Measurements from ENCODE around the gene PRR15.
A peak's percentile ranks its signal among the peaks of the same experiment; 100 is the strongest.
"Not testable (repeated sequence)": the region's sequence is repeated elsewhere in the genome, so short reads cannot be mapped to it uniquely, and the experiment has no call there.

PRR15 gene, protein sequence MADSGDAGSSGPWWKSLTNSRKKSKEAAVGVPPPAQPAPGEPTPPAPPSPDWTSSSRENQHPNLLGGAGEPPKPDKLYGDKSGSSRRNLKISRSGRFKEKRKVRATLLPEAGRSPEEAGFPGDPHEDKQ

DNA sequence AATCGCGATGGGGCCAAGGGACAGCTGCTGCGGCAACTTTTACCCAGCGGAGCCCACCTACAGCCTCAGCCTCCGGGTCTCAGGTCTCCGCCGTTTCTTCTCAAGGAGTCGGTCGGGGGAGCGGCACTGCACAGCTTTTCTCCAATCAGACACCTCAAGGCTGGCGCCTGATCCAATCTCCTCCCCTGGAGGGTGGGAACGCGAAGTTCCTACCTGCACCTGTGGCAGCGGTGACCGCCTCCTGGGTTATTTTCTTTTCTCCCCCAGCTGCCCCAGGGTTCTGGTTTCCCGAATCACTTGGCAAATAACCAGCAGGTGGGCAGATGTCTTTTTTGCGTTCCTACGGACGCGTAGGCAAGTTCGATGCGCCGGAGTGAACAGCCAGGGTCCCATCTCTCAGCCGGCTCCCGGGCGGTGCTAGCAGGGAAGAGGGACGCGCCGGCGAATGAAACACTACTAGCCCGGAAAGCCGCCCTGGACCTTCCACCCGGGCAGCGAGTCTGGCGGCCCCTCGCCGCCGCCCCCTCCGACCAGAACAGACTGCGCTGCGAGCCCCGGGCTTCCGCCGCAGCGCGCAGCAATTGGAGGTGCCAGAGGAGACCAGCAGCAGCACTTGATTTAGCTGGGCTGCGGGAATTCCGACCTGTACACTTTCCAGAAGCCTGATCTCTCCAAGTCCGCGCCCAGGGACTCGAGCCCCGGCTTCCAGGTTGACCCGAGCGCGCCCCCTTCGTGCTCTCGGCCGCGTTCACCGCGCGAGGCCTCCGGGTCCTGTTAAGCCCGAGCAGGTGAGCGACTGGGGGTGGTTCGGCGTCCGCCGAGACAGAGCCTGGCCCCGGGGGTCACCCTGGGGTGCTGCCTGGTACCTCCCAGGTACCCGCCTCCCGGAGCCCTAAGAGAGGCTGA lies at the start of gene PRR15:
Gene PRR15 (plus strand): TSS at position 246 of the 906 bp plus-strand sequence. CDS start 2,495 bp downstream, outside the sequence.
- peak; percentile 85 for DNase-seq

DNA sequence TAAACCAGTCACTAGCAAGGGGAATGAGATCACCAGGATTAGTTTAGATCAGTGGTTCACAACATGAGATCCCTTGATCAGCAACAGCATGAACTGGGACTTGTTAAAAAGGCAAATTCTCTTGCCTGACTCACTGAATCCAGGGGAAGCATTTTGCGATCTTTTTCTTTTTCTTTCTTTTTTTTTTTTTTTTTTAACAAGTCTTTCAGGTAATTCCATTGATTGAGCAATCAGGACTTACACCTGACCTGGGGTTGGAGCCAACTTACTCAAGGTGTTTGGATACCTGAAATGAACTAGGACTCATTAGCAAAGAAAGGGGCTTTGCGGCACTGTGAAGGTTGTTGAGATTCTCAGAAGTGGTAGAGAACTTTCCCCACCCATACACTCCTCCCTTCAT lies 47.1 kb upstream of the PRR15 start:
- no peak for DNase-seq

DNA sequence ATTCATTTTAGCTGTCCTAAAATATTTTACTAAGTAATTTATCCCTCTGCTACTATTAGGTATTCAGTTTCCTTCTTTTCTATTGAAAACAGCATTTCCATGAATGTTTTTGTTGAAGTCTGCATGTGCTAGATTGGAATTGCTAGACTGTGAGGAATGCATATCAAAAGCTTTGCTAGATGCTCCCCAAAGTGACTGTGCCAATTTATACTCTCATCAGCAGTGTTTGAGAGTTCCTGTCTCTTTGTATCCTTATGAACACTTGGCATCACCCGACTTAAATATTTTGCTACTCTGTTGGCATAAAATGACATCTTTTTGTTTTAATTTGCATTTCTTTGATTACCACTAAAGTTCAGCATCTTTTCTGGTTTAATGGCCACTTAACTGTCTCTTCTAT lies 45.0 kb upstream of the PRR15 start:
- DNase-seq = no peak

DNA sequence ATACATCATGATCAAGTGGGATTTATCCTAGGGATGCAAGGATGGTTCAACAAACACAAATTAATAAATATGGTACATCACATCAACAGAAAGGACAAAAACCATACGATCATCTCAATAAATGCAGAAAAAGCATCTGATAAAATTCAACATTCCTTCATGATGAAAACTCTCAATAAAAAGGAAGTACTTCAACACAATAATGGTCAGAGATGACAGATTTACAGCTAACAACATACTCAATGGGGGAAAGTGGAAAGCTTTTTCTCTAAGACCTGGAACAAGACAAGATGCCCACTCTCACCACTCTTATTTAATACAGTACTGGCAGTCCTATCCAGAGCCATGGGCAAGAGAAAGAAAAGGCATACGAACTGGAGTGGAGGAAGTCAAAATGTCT lies 39.9 kb upstream of the PRR15 start:
- DNase-seq = no peak

DNA sequence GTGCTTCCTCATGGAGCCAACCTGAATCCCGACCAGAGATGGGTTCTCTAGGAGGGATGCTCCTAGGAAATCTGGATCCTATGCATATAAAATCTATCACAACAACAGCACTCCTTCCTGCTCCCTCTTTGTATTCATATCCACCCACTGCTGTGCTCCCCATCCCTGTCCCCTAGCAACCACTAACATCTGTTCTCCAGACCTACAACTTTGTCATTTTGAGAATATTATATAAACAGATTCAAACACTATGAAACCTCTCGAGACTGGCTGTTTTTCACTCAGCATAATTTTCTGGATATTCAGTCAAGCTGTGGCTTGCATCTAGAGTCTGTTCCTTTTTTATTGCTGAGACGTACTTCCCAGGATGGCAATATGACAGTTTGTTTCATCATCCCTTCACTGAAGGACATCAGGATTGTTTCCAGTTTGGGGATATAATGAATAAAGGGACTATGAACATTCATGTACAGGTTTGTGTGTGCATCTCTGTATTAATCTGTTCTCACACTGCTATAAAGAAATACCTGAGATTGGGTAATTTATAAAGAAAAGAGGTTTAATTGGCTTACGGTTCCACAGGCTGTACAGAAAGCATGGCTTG lies 36.0 kb upstream of the PRR15 start:
- peak; percentile 25 for DNase-seq

DNA sequence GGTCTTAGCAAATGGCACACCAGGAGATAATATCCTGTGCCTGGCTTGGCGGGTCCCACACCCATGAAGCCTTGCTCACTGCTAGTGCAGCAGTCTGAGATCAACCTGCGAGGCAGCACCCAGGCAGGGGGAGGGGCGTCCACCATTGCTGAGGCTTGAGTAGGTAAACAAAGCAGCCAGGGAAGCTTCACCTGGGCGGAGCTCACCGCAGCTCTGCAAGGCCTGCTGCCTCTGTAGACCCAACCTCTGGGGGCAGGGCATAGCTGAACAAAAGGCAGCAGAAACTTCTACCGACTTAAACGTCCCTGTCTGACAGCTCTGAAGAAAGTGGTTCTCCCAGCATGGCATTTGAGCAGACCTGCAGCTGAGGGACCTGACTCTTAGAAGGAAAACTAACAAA lies 35.1 kb upstream of the PRR15 start:
- not testable (repeated sequence) for DNase-seq

DNA sequence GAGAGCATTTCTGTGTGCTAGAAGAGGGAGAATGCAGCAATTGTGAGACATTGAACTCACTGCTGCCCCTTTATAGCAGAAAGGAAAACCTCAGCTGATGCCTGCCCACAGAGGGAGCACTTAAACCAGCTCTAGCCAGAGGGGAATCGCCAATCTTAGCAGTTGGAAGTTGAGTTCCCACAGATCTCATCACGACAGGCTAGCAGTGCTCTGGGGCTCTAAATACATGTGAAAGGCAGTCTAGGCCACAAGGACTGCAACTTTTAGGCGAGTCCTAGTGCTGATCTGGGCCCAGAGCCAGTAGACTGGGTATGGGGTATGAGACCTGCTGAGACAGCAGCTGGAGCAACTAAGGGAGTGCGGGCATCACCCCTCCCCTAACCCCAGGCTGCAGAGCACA lies 25.2 kb upstream of the PRR15 start:
- peak; percentile 32 for DNase-seq

DNA sequence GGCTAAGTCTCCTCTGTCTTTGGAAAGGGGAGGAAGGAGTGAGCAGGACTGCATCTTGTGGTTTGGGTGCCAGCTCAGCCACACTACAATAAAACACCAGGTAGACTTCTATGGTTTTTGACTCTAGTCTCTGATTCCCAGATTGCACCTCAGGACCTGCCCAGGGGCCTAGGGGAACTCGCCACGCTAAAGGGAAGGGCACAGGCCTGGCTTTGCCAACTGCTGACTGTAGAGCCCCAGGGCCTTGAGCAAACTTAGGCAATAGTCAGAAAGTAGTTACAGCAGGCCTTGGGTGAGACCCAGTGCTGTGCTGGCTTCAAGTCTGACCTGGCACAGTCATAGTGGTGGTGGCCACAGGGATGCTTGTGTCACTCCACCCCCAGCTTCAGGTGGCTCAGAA lies 24.2 kb upstream of the PRR15 start:
- DNase-seq = no peak

DNA sequence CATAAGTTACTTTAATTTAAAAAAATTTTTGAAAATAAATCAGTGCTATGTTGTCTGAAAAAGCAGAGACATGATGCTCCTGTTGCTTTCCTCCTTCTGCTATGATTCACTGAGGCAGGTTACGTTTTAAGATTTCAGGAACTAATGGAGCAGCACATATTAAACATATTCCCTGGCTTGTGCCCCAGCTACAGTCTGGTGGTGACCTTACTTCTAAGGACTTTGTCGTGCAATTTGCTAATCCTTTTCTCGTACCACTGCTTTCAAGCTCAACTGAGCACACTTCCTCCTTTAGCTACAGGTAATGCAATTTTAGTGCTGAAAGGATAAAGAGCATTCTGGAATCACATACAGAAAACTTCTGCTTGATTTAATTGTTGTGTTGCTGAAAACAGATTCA lies 16.2 kb upstream of the PRR15 start:
- no peak for DNase-seq

DNA sequence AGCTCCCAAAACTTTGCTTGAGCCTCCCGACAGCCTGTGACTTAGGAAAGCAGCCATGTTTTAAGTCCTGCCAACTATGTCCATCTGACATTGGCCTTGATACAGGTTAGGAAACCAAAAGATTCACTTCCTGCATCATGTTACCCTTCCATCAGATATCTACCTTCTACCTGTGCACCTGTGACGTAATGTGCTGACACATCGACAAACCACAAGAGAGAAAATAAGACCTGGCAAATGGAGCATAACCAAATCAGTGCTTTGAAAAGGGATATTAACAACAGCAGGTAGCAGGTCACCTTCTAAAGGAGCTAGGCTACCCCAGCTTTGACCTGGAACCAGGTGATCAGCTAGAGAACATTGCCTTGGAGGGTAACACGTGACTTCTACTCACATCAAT lies 14.8 kb upstream of the PRR15 start:
- no peak for DNase-seq

DNA sequence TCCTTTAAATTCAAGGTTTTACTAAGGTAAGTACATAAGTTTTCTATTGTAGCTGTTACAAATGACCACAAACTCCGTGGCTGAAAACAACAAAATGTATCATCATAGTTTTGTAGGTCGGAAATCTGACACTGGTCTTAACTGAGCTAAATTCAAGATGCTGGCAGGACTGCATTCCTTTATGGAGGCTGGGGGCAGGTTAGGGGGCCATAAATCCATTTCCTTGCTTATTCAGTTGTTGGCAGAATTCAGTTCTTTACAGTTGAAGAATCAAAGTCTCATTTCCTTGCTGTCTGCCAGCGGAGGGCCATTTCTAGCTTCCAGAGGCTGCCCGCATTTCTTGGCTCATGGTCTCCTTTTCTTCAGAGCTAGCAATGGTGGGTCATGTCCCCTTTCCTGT lies 11.2 kb upstream of the PRR15 start:
- no peak for DNase-seq

DNA sequence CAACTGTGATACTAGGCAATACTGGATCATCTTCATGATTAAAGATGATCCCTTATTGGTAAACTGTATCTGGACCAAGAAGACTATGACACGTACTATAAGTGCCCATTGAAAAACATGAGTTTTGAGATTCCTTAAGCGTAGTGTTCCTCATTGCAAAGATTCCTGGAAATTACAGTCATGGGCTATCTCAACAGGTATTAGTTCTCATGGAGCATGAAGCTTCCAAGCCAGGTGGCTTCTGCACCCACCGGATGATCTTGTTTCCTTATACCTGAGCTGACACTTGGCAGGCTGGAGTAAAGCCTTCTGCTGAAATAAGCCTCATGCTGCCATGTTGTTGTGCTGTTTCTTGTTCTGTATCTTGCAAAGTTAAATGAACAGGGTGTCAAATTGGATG lies 8.6 kb upstream of the PRR15 start:
- DNase-seq = no peak

DNA sequence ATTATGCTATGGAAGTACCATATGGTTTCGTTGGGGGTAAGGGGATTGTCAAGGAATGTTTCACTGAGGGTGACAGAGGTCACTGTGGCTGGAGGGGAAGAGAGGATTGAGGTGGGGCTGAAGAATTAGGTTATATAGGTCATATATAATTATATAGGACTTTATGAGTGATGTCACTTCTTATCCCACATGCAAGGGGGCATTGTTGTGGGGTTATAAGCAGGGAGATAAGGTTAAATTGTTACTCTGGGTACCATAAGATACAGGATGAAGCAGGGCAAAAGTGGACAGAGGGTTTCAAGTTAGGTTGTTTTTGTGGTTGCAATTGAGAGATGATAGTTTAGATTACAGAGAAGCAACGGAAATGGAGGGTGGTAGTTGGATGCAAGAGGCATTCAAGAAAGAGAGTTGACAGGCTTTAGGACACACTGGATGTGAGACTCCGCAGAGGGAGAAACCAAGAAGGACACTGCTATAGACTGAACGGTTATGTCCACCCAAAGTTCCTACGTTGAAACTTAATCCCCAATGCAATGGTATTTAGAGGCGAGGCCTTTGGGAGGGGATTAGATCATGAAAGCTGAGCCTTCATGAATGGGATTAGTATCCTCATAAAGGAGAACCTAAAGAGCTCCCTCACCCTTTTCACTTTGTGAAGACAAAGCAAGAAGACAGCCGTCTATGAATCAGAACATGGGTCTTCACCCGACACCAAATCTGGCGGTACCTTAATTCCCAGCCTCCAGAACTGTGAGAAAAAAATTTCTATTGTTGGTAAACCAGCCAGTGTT lies 7.0 kb upstream of the PRR15 start:
- DNase-seq = no peak

DNA sequence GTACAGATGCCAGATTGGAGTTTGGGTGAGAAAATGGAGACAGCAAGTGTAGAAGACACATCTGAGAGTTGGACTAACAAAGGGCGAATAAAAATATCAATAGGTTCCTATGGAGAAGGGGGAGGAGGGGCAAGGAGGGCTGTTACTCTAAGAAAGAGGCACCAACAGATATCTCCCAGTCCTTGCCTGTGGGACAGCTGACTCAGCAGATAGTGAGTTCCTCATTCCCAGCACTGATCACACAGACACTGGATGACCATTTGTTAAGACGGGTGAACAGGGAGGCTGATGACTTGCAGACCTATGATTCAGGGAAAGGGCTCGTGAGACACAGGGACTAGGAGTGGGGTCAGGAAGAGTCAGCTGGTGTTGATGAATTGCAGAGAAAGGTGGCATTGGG lies 5.7 kb upstream of the PRR15 start:
- DNase-seq = no peak

DNA sequence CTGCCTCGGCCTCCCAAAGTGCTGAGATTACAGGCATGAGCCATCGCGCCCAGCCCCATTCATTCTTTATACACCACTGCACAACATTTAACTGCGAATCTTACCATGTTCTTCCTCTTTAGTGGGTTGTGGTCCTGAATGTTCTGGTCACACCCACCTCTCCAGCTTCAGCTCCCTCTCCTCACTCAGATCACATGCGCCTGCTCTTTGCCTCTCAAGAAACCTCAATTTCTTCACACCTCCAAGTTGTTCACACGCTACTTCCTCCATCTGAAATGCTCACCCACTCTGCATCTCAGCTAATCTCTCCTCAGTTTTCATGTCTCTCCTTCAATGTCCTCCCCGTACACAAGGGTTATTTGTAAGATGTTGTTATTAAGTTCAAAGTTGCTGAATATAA lies 2.4 kb upstream of the PRR15 start:
- DNase-seq = no peak

DNA sequence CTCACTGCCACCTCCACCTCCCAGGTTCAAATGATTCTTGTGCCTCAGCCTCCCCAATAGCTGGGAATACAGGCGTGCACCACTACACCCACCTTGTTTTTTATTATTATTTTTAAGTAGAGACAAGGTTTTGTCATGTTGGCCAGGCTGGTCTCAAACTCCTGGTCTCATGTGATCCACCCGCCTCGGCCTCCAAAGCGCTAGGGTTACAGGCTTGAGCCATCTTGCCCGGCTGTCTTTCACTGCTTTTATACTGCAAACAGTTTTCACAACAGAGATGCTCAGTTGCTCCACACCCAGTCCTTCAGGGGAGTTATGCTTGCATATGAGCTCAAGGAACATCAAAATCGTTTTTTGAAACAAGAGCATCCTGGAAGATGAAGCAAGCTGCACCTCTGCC lies 1.3 kb upstream of the PRR15 start:
- no peak for DNase-seq

DNA sequence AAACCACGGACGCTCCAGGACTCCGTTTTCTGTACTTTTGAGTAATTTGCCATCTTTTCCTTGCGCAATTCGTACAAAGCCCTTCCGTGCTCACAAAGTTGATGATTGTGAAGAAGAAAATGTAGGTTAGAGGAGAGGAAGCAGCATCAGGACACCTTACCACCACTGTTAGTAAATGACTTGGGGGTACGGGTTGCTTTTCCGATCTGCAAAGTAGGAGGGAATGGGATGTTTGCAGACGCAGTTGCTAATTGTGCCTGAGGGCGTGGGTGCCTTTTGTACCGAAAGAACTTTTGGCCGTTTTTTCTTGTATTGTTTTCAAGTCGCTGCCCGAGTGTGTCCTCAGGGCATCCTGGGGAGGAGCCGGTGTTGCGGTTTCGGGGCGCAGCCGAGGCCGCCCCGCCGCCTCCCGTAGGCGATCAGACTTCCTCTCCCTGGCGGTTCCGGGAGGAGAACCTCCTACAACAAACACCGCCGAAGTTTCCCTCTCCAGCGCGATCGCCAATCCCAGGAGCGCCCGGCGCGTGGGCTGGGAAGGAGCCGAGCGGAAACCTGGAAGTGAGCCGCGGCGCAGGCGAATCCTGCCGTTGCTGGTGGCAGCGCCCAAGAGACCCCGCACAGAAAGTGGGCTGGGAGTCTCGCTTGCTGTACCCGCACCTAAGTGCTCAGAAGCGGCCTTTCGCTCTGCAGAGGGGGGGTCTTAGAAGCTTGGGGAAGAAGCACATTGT lies 1.0 kb downstream of the PRR15 start:
- DNase-seq = no peak

DNA sequence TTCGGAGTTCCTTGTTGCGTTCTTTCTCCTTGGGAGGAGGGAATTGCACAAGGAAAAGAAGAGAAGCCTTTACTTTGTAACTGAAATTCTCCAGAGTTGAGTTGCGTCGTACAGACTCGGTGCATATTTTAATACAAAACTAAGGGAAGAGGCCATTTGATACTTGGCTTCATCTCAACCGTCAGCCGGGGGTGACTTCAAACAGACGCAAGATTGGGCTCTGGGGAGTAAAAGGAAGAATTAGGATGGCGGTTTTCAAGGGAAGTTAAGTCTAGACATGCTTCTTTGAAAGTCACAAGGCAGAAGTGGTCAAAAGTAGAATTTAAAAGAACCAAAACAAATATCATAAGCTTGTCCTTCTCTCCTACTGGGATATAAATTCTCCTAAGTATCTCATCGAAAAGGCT lies 1.6 kb downstream of the PRR15 start:
- DNase-seq = no peak

DNA sequence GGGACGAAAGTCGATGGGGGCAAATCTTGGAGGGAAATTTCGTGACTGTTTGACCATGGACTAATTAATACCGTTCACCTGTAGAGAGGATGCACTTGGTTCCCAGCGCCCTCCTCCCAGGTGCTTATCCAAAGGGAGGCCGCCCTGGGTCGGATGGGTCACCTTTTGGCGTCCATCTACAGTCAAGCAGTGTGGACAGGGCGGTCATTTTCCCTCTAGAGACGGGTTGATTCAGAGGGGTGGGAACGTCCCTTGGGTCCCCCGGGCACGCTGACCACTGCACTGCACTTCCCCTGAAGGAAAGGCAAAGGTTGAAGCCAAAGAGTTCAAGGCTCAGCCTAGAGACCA lies 2.0 kb downstream of the PRR15 start:
- no peak for DNase-seq

DNA sequence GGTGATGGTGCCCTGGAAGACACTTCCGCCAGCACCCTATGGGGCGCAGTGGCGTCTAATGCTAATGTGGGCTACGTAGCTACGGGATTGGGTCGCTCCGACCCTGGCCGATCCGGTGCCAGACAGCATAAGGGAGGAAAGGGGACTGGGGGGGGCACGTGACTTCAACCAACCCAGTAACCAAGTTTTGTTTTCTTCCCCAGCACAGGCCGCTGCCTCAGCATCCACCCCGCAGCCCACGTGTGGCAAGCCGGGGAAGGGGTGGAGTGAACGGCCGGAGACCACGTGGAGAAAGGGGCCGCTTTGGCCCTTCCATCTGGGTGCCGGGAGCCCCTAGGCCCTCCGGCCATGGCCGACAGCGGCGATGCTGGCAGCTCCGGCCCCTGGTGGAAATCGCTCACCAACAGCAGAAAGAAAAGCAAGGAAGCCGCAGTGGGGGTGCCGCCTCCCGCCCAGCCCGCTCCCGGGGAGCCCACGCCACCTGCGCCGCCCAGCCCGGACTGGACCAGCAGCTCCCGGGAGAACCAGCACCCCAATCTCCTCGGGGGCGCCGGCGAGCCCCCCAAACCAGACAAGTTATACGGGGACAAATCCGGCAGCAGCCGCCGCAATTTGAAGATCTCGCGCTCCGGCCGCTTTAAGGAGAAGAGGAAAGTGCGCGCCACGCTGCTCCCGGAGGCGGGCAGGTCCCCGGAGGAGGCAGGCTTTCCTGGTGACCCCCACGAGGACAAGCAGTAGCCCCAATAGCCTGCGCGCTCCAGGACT lies 2.5 kb downstream of the PRR15 start:
- no peak for DNase-seq

DNA sequence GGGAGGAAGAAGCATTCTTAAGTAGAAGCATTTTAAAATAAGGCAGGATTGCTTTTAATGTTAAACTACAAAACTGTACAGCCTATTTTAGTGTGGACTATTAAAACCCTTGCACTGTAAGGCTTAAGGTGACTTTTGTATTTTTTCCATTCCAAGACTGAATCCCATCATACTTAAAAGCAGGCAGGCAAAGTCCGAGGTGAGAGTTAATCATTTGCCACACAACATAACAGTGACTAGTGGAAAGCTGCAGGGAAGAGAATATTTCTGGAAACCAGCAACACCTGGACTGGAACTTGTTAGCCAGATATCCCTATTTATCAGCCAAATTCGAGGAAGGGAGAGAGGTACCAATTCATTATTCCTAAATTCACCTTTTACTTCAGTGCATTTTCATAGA lies 3.5 kb downstream of the PRR15 start:
- DNase-seq = no peak

DNA sequence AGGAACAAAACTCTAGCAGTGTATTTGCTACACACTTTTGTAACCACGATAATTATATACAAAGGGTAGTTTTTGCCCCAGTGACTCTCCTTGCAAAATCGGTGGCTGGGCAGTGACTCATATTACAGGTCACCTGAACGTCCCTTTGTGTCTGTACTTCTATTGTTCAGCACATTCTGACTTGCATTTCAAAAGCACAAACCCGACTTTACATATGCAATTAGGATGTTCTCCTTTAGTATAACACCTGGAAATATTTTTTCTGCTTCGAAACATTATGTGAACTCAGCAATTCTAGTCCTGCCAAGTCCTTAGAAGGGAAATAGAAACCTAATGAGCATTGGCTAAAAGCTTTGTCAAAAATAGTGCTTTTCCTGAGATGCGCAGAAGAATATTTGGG lies 6.0 kb downstream of the PRR15 start:
- no peak for DNase-seq

Data from NCI-H2171 treated with DMSO at 0.1 percent for 48 hours (cell line).